Suprapubic skin (tissue), 4 donors: ENCODE data around the gene PCSK2. TPM values are rescaled to one million over a fixed set of nuclear protein-coding genes. Genes with fewer than 3 reads are reported as not detected.

Source experiments
- DNase-seq, 2 donors: peaks; one replicate each; pipeline ENCODE4 v3.0.0-alpha.2; 2019; ENCODE audit warnings: low spot score in 2 of 2
- H3K27ac ChIP-seq: fragments of 200-600 bp; sonication (generic); one replicate; pipeline ENCODE4 v1.5.1; 2019
- H3K27me3 ChIP-seq: fragments of 200-600 bp; sonication (generic); one replicate; pipeline ENCODE4 v1.5.1; 2019
- H3K36me3 ChIP-seq: fragments of 200-600 bp; sonication (generic); one replicate; pipeline ENCODE4 v1.5.1; 2019
- H3K4me1 ChIP-seq: fragments of 200-600 bp; sonication (generic); one replicate; pipeline ENCODE4 v1.5.1; 2019
- H3K4me3 ChIP-seq: fragments of 200-600 bp; sonication (generic); one replicate; pipeline ENCODE4 v1.5.1; 2019; ENCODE audit warnings: mild to moderate bottlenecking
- H3K9me3 ChIP-seq: fragments of 200-600 bp; sonication (generic); one replicate; pipeline ENCODE4 v1.5.1; 2019
- EP300 ChIP-seq: sonication (generic); formaldehyde crosslinking; IDR thresholded peaks from one replicate; pipeline ENCODE4 v1.6.1; 2017; ENCODE audit warnings: antibody characterized with exemption
- POLR2A ChIP-seq, 2 donors: fragments of 450-650 bp; IDR thresholded peaks; one replicate each; pipeline ENCODE4 v1.6.1; 2017; ENCODE audit warnings: antibody characterized with exemption in 2 of 2, mild to moderate bottlenecking in 2 of 2, moderate library complexity in 2 of 2
- POLR2AphosphoS5 ChIP-seq, 3 donors: sonication (generic); formaldehyde crosslinking; IDR thresholded peaks; one replicate each; pipeline ENCODE4 v1.6.1; 2017; ENCODE audit warnings: antibody characterized with exemption in 3 of 3
- WGBS: methylation state at CpG from one replicate; pipeline ENCODE4 v1.1.5; 2018; 5-methylcytosine and 5-hydroxymethylcytosine counted together
- total RNA-seq, 4 donors: library from RNA; depleted of rRNA; stranded (reverse); fragments of >200 nt; gene quantifications; one replicate each; pipeline ENCODE4 v1.1.0, GENCODE V29; 2016
- TF ChIP-seq, protein P1 (sequence below), 2 donors: fragments of 200-600 bp in 1 of 2; fragments of 450-650 bp in 1 of 2; sonication (generic) in 1 of 2; IDR thresholded peaks; one replicate each; pipeline ENCODE4 v1.5.1; 2016 to 2019; ENCODE audit warnings: antibody characterized with exemption in 2 of 2, mild to moderate bottlenecking in 1 of 2, moderate library complexity in 1 of 2

Gene PCSK2
- total RNA-seq, 4 donors from 2014 or later, result 5.2 to 23.1 (median 12.9) TPM

DNA sequence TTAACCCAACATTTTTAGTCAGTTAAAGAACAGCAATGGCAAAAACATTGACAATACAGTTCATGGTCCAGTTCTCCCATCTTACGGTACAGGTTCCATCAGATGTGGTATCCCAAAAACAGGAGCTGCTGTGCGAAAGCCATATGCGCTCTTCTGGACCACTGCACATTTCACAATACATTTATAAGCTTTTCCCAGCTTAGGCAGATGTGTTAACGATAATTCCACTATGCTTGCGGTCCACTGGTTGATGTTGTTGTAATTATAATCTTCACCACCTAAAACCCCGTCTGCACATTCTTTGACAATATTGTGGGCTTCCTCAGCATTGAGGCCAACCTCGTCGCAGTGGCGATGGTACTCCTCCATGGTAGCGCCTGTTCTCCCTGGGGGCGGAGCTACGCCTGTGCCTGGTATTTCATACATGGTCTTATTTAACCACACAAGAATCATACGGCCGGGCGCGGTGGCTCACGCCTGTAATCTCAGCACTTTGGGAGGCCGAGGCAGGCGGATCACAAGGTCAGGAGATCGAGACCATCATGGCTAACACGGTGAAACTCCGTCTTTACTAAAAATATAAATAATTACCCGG, 252.3 kb downstream of the PCSK2 start:
- Histone ChIP-seq H3K9me3 (no peaks in the 10 kb centered on the region), H3K36me3 (no peaks in the 10 kb centered on the region), H3K27ac (no peak overlapping the region), H3K4me1 (no peaks in the 10 kb centered on the region), H3K27me3 (peaks cover 6% of the 10 kb centered on the region), H3K4me3 (no peak overlapping the region)
- TF ChIP-seq POLR2AphosphoS5 (IDR thresholded peaks at IDR 0.05) (no peak), POLR2A (IDR thresholded peaks at IDR 0.05) (no peak), EP300 (no peak)
- TF ChIP-seq, protein P1, sequence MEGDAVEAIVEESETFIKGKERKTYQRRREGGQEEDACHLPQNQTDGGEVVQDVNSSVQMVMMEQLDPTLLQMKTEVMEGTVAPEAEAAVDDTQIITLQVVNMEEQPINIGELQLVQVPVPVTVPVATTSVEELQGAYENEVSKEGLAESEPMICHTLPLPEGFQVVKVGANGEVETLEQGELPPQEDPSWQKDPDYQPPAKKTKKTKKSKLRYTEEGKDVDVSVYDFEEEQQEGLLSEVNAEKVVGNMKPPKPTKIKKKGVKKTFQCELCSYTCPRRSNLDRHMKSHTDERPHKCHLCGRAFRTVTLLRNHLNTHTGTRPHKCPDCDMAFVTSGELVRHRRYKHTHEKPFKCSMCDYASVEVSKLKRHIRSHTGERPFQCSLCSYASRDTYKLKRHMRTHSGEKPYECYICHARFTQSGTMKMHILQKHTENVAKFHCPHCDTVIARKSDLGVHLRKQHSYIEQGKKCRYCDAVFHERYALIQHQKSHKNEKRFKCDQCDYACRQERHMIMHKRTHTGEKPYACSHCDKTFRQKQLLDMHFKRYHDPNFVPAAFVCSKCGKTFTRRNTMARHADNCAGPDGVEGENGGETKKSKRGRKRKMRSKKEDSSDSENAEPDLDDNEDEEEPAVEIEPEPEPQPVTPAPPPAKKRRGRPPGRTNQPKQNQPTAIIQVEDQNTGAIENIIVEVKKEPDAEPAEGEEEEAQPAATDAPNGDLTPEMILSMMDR (IDR thresholded peaks at IDR 0.05), result no peak
- DNase-seq, result peak in 1 of 2 donors; percentile 71
- 90% methylated on average over 23 of the region's 23 CpGs for WGBS

DNA sequence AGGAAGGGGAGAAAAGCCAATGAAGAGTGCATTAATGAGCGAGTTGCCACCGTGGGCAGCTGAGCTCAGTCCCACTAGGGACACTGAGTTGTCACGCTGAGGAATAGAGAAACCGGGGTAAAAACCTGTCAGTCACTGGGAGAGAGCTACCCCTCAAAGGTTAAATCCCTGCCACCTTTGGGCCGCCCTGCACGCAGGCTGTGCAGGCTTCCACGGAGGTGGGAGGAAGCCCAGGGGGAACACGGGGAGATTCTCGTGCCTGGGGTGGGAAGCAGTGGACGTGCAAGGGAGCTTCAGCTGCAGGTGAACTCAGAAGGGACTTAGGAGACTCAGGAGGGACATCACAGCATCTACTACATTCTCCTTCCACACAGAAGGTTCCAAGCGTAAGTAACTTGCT, 253.9 kb downstream of the PCSK2 start:
- no peaks in the 10 kb centered on the region for H3K36me3 ChIP-seq
- no peak overlapping the region for H3K4me3 ChIP-seq
- H3K4me1 ChIP-seq, result no peaks in the 10 kb centered on the region
- no peaks in the 10 kb centered on the region for H3K9me3 ChIP-seq
- no peak overlapping the region for H3K27ac ChIP-seq
- WGBS, result 85% methylated on average over 11 of the region's 11 CpGs
- DNase-seq, result peak in 1 of 2 donors; percentile 41
- TF ChIP-seq POLR2A (IDR thresholded peaks at IDR 0.05), result no peak
- TF ChIP-seq, protein P1 (IDR thresholded peaks at IDR 0.05), result no peak
- TF ChIP-seq EP300, result no peak
- no peak for TF ChIP-seq POLR2AphosphoS5 (IDR thresholded peaks at IDR 0.05)
- peaks cover 6% of the 10 kb centered on the region for H3K27me3 ChIP-seq

DNA sequence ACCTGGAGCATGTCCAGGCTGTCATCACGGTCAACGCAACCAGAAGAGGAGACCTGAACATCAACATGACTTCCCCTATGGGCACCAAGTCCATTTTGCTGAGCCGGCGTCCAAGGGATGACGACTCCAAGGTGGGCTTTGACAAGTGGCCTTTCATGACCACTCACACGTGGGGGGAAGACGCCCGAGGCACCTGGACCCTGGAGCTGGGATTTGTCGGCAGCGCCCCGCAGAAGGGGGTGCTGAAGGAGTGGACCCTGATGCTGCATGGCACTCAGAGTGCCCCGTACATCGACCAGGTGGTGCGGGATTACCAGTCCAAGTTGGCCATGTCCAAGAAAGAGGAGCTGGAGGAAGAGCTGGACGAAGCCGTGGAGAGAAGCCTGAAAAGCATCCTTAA, 254.8 kb downstream of the PCSK2 start:
- peak in 1 of 2 donors; percentile 74 for DNase-seq
- Histone ChIP-seq H3K27me3 (peaks cover 6% of the 10 kb centered on the region), H3K27ac (no peak overlapping the region), H3K4me3 (no peak overlapping the region), H3K4me1 (no peaks in the 10 kb centered on the region), H3K36me3 (no peaks in the 10 kb centered on the region), H3K9me3 (no peaks in the 10 kb centered on the region)
- no peak for TF ChIP-seq POLR2A (IDR thresholded peaks at IDR 0.05)
- TF ChIP-seq EP300, result no peak
- WGBS, result 92% methylated on average over 16 of the region's 16 CpGs

DNA sequence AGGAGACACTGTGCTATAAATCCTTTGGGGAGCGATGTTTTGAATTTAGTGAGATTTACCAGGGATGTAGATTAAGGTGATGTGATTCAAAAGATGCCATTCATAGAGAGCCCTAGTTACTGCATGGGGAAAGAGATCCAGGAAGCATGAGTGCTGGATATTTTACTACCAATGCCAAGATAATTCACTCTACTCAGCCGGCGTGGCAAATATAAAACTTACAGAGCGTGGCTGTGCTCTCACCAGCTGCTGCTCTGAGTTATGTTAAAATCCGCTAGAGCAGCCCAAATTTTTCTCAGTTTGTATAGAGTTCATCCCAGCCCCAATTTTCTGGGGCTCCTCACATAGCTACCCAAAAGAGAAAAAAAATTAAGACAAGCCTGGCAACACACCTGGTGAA, 255.7 kb downstream of the PCSK2 start:
- Histone ChIP-seq H3K36me3 (no peaks in the 10 kb centered on the region), H3K4me1 (no peaks in the 10 kb centered on the region), H3K27me3 (peaks cover 6% of the 10 kb centered on the region), H3K4me3 (no peak overlapping the region), H3K27ac (no peak overlapping the region), H3K9me3 (no peaks in the 10 kb centered on the region)
- WGBS, result 60% methylated on average over 5 of the region's 5 CpGs
- peak in 1 of 2 donors; percentile 15 for DNase-seq
- TF ChIP-seq POLR2AphosphoS5 (IDR thresholded peaks at IDR 0.05), result no peak

DNA sequence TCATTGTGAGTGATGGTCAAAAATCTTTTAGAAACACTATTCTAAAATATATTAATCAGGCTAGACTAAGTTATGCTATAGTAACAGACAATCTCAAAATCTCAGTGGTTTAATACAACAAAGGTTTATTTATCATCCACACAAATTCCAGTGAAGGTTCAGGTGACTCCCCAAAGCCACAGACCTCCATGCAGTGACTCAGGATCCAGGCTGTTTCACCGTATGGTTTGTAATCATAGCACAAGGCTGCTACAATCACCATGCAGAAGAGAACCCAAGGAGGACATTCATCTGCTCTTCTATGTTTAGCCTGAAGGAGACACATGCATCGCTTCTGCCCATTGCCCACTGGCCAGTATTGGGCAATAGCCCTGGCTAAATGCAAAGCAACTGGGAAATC, 258.2 kb downstream of the PCSK2 start:
- Histone ChIP-seq H3K36me3 (no peaks in the 10 kb centered on the region), H3K4me3 (no peak overlapping the region), H3K27me3 (peaks cover 6% of the 10 kb centered on the region), H3K27ac (no peak overlapping the region), H3K9me3 (no peaks in the 10 kb centered on the region), H3K4me1 (no peaks in the 10 kb centered on the region)
- TF ChIP-seq POLR2AphosphoS5 (IDR thresholded peaks at IDR 0.05) (no peak), EP300 (no peak), POLR2A (IDR thresholded peaks at IDR 0.05) (no peak)
- TF ChIP-seq, protein P1 (IDR thresholded peaks at IDR 0.05), result no peak
- peak in 1 of 2 donors; percentile 6 for DNase-seq
- WGBS, result 95% methylated on average over 2 of the region's 2 CpGs

DNA sequence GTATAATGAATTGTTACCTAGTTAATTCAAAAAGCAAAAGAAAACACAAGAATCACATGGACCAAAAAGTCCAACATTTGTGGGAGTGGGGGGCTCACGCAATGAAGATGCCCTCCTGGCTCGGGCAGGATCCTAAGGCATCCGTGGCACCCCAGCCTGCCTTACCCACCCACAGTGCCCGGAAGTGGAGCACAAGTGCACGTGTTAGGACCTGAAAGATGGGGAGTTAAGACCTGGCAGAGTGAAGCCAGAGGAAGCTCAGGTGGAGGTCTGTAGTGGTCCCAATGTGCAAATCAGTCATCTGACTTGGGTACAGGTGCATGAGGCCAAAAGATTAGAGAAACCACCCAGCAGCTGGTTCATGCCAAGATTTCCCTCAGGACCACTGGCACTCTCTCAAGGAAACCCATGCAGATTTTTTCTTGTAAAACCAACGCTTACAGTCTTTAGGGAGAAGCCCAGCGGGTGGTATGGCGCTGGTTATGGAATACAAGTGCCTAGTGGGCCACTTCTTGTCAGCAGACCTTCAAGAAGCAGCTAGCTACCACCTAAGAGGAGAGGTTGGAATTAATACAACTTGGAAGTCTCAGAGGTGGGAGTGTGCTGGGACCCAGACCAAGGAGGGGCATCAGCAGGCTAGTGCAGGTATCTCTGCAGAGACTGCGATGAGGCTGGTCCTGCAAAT, 262.2 kb downstream of the PCSK2 start:
- no peaks in the 10 kb centered on the region for H3K4me1 ChIP-seq
- 79% methylated on average over 9 of the region's 9 CpGs for WGBS
- H3K9me3 ChIP-seq, result no peaks in the 10 kb centered on the region
- H3K27ac ChIP-seq, result no peak overlapping the region
- peak in 1 of 2 donors; percentile 47 for DNase-seq
- TF ChIP-seq POLR2AphosphoS5 (IDR thresholded peaks at IDR 0.05), result no peak
- no peak overlapping the region for H3K4me3 ChIP-seq
- H3K36me3 ChIP-seq, result no peaks in the 10 kb centered on the region
- H3K27me3 ChIP-seq, result no peaks in the 10 kb centered on the region
